Esophagus muscularis mucosa (tissue), 4 donors: ENCODE data around the gene C8G. TPM values are rescaled to one million over a fixed set of nuclear protein-coding genes. Genes with fewer than 3 reads are reported as not detected.

ENCODE experiments used
- DNase-seq: peaks from one replicate; pipeline ENCODE4 v3.0.0-alpha.2; 2017; ENCODE audit errors: extremely low spot score
- H3K27ac ChIP-seq, 4 donors: fragments of 200-600 bp; sonication (generic); replicated peaks in 1 of 4; 1 replicate in 3 of 4; 2 replicates in 1 of 4; pipeline ENCODE4 v1.5.1; 2016 to 2019; ENCODE audit warnings: mild to moderate bottlenecking in 1 of 4
- H3K27me3 ChIP-seq, 4 donors: fragments of 200-600 bp; sonication (generic); one replicate each; pipeline versions ENCODE4 v1.5.1 to v1.6.0; 2016 to 2019
- H3K36me3 ChIP-seq, 4 donors: fragments of 200-600 bp; sonication (generic); one replicate each; pipeline ENCODE4 v1.5.1; 2016 to 2019
- H3K4me1 ChIP-seq, 4 donors: fragments of 200-600 bp; sonication (generic); one replicate each; pipeline ENCODE4 v1.5.1; 2016 to 2019
- H3K4me3 ChIP-seq, 4 donors: fragments of 200-600 bp; sonication (generic); 1 replicate in 2 of 4; 2 replicates in 2 of 4; pipeline ENCODE4 v1.5.1; 2016 to 2019; ENCODE audit warnings: mild to moderate bottlenecking in 4 of 4, moderate library complexity in 1 of 4
- H3K9me3 ChIP-seq, 4 donors: fragments of 200-600 bp; sonication (generic); 1 replicate in 3 of 4; 2 replicates in 1 of 4; pipeline ENCODE4 v1.5.1; 2016 to 2019
- EP300 ChIP-seq: sonication (generic); formaldehyde crosslinking; IDR thresholded peaks from one replicate; pipeline ENCODE4 v1.6.1; 2017; ENCODE audit warnings: antibody characterized with exemption
- POLR2A ChIP-seq: fragments of 450-650 bp; IDR thresholded peaks from one replicate; pipeline ENCODE4 v1.6.1; 2017; ENCODE audit warnings: antibody characterized with exemption, moderate library complexity, mild to moderate bottlenecking, low read depth
- POLR2AphosphoS5 ChIP-seq, 2 donors: sonication (generic); formaldehyde crosslinking; IDR thresholded peaks; one replicate each; pipeline ENCODE4 v1.6.1; 2017; ENCODE audit warnings: antibody characterized with exemption in 2 of 2
- WGBS: methylation state at CpG from one replicate; pipeline ENCODE4 v1.1.5; 2018; 5-methylcytosine and 5-hydroxymethylcytosine counted together
- intact Hi-C: fragments of 100-400 bp; cut with DNase I; formaldehyde crosslinking; loops from one replicate; pipeline ENCODE4 v1.15.1; 2023
- total RNA-seq, 4 donors: library from RNA; depleted of rRNA; stranded (reverse); fragments of >200 nt; gene quantifications; one replicate each; pipeline versions ENCODE4 v1.1.0 to v1.2.1, GENCODE V29; 2016
- TF ChIP-seq, protein P1 (sequence below), 3 experiments: fragments of 200-600 bp in 2 of 3; fragments of 450-650 bp in 1 of 3; sonication (generic) in 2 of 3; IDR thresholded peaks; one replicate each; pipeline ENCODE4 v1.5.1; 2017 to 2019; ENCODE audit warnings: antibody characterized with exemption in 3 of 3, mild to moderate bottlenecking in 2 of 3, moderate library complexity in 1 of 3

Gene C8G
- total RNA-seq, 4 donors from 2014 or later = not detected

DNA sequence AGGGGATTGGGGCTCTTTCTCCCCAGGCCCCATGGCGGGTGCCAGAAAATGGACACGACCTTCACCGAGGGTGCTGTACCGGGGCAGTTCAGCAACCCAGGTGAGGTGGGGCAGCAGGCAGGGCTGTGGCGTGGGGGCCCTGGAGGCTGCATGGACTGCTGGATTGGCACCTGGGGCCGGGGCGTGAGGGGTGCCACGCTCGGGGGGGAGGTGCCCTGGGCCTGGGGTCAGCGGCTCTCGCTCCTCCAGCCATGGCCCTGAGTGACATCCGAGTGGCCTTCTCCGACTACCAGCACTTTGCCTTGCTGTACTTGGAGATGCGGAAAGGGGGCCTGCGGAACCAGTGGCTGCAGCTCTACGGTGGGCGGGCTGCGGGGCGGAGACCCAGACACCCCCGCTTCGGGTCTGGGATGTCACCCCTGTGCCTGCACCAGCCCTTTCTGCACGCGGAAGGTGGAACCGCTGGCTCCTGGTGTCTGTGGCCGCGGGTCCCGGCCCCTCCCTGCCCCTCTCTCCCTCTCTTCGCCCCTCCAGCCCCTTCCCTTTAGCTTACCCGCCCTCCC, 39.5 kb downstream of the C8G start:
- Histone ChIP-seq H3K27ac (no peak overlapping the region), H3K36me3 (no peaks in the 10 kb centered on the region), H3K4me3 (no peak overlapping the region), H3K9me3 (no peaks in the 10 kb centered on the region), H3K27me3 (peaks cover 0 to 77% (median 17%) of the 10 kb centered on the region in 4 donors), H3K4me1 (peaks cover 14 to 34% (median 19%) of the 10 kb centered on the region in 4 donors)
- DNase-seq = no peak
- TF ChIP-seq, protein P1, sequence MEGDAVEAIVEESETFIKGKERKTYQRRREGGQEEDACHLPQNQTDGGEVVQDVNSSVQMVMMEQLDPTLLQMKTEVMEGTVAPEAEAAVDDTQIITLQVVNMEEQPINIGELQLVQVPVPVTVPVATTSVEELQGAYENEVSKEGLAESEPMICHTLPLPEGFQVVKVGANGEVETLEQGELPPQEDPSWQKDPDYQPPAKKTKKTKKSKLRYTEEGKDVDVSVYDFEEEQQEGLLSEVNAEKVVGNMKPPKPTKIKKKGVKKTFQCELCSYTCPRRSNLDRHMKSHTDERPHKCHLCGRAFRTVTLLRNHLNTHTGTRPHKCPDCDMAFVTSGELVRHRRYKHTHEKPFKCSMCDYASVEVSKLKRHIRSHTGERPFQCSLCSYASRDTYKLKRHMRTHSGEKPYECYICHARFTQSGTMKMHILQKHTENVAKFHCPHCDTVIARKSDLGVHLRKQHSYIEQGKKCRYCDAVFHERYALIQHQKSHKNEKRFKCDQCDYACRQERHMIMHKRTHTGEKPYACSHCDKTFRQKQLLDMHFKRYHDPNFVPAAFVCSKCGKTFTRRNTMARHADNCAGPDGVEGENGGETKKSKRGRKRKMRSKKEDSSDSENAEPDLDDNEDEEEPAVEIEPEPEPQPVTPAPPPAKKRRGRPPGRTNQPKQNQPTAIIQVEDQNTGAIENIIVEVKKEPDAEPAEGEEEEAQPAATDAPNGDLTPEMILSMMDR (IDR thresholded peaks at IDR 0.05) = no peak
- TF ChIP-seq POLR2A (no peak), EP300 (no peak), POLR2AphosphoS5 (IDR thresholded peaks at IDR 0.05) (no peak)
- 41% methylated on average over 13 of the region's 29 CpGs for WGBS
- intact Hi-C loops = no loop called here

DNA sequence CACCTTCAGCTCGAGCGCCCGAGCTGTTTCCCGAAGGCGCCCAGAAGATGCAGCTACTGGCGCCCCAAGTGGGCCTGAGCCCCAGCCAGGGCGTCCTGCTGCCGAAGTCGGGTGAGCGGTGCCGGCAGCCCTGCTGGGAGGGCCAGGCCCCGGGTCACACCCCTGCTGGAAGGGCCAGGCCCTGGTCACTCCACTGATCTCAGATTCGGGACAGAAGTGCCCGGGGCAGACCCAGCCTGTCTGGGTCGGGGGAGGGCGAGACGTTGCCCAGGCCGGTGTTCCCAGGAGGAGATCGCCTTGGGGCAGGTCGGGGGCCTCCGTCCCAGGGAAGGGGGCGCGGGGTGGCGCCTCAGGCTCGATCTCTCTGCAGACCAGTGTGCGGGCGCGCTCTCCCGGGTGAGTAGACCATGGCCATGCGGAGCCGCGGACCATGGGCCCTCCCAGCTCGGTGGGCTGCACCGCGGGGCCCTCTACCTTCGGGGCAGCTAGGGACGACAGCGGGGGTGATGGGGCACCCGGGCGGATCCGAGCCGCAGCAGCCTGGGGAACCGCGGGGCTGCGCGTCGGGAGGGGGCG, 40.1 kb downstream of the C8G start:
- 4% methylated on average over 7 of the region's 48 CpGs for WGBS
- no peak for DNase-seq
- Histone ChIP-seq H3K9me3 (no peaks in the 10 kb centered on the region), H3K4me3 (no peak overlapping the region), H3K27ac (no peak overlapping the region), H3K36me3 (no peaks in the 10 kb centered on the region), H3K4me1 (peaks cover 14 to 33% (median 19%) of the 10 kb centered on the region in 4 donors), H3K27me3 (peaks cover 0 to 73% (median 17%) of the 10 kb centered on the region in 4 donors)
- TF ChIP-seq POLR2AphosphoS5 (IDR thresholded peaks at IDR 0.05) = no peak
- no peak for TF ChIP-seq POLR2A
- intact Hi-C loops = no loop called here

DNA sequence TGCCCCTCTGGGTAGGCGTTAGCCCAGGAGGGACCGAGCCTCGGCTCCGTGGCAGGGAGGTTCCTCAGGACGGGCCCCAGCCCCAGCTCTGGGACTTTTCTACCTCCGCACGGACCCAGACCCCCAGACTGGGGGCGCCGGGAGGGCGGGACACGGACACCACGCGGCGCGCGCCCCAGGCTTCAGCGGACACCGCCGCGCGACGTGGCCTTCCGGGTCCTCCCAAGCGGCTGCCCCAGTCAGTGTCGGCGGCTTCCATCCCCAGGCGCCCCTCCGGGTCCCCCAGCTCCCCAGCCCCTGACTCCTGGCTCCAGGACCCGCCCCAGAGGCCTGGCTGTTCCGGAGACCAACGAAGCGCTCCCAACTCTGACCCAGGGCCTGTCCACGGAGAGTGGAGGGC, 40.8 kb downstream of the C8G start:
- no peak overlapping the region for H3K27ac ChIP-seq
- no peak overlapping the region for H3K4me3 ChIP-seq
- peaks cover 0 to 72% (median 17%) of the 10 kb centered on the region in 4 donors for H3K27me3 ChIP-seq
- no peaks in the 10 kb centered on the region for H3K36me3 ChIP-seq
- WGBS = 25% methylated on average over 22 of the region's 33 CpGs
- intact Hi-C loops = no loop called here
- TF ChIP-seq, protein P1 (IDR thresholded peaks at IDR 0.05) = no peak
- TF ChIP-seq EP300 (no peak), POLR2AphosphoS5 (IDR thresholded peaks at IDR 0.05) (no peak), POLR2A (no peak)
- peaks cover 14 to 26% (median 19%) of the 10 kb centered on the region in 4 donors for H3K4me1 ChIP-seq
- H3K9me3 ChIP-seq = no peaks in the 10 kb centered on the region
- DNase-seq = no peak

DNA sequence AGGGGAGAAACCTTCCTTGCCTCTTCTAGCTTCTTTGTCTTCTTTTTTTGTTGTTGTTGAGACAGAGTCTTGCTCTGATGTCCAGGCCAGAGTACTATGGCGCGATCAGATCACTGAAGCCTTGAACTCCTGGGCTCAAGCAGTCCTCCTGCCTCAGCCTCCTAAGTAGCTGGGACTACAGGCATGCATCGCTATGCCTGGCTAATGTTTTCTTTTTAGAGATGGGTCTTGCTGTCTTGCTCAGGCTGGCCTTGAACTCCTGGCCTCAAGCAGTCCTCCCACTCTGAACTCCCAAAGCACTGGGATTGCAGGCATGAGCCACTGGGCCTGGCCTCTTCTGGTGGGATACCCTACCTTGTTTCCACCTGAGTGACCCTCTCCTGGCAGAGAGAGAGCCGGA, 43.8 kb downstream of the C8G start:
- H3K4me1 ChIP-seq = peaks cover 23 to 38% (median 32%) of the 10 kb centered on the region in 4 donors
- 98% methylated on average over 3 of the region's 4 CpGs for WGBS

More for the DNA sequence above, 43.8 kb downstream of the C8G start:
- H3K9me3 ChIP-seq = no peaks in the 10 kb centered on the region
- no peak for DNase-seq
- H3K4me3 ChIP-seq = no peak overlapping the region
- no peak overlapping the region for H3K27ac ChIP-seq
- intact Hi-C loops = no loop called here
- TF ChIP-seq, protein P1 (IDR thresholded peaks at IDR 0.05) = no peak
- TF ChIP-seq POLR2A = no peak
- TF ChIP-seq EP300 = no peak
- no peak for TF ChIP-seq POLR2AphosphoS5 (IDR thresholded peaks at IDR 0.05)
- H3K36me3 ChIP-seq = peaks cover 1 to 8% (median 5%) of the 10 kb centered on the region in 4 donors
- H3K27me3 ChIP-seq = peaks cover 0 to 52% (median 17%) of the 10 kb centered on the region in 4 donors
